CD4-positive, alpha-beta memory T cell (primary cell): ENCODE results near the gene TPRG1. TPM values are rescaled to one million over a fixed set of nuclear protein-coding genes. Genes with fewer than 3 reads are reported as not detected.

Experiments used
- CTCF ChIA-PET: fragments of 350-600 bp; sonication (Branson Sonifier 250); formaldehyde crosslinking; loops from one replicate; lab custom pipeline; 2021; ENCODE audit warnings: inconsistent platforms; ENCODE audit not compliant: partially characterized antibody; lab: Charles Lee
- POLR2A ChIA-PET: fragments of 350-600 bp; sonication (Branson Sonifier 250); formaldehyde crosslinking; loops from one replicate; lab custom pipeline; 2021; ENCODE audit not compliant: partially characterized antibody; lab: Charles Lee
- DNase-seq, 5 donors: peaks; one replicate each; pipeline versions ENCODE4 v3.0.0 to v3.0.0-alpha.2; 2020 to 2022; ENCODE audit warnings: mixed read lengths in 1 of 5
- H3K27ac ChIP-seq: one replicate; pipeline ENCODE4 v1.7.0; 2013; ENCODE audit warnings: low read depth, low read length
- H3K27me3 ChIP-seq: 2 replicates; pipeline ENCODE4 v1.7.0; 2013; ENCODE audit warnings: mild to moderate bottlenecking, low read length, moderate library complexity; ENCODE audit not compliant: insufficient read depth
- H3K36me3 ChIP-seq: 2 replicates; pipeline ENCODE4 v1.7.0; 2013; ENCODE audit warnings: mild to moderate bottlenecking, low read length, moderate library complexity; ENCODE audit not compliant: insufficient read depth
- H3K4me1 ChIP-seq: 2 replicates; pipeline ENCODE4 v1.7.0; 2013; ENCODE audit warnings: mild to moderate bottlenecking, low read length, moderate library complexity; ENCODE audit not compliant: insufficient read depth
- H3K4me3 ChIP-seq, 2 donors: one replicate each; pipeline ENCODE4 v1.7.0; 2013; ENCODE audit warnings: low read length in 2 of 2, mild to moderate bottlenecking in 1 of 2
- H3K9me3 ChIP-seq, 2 donors: one replicate each; pipeline ENCODE4 v1.7.0; 2013; ENCODE audit warnings: low read length in 2 of 2, control low read depth in 1 of 2; ENCODE audit not compliant: control insufficient read depth in 1 of 2
- H3K27ac Mint-ChIP-seq, 7 donors: one replicate each; pipeline ENCODE4 v1.8.0; 2020 to 2021; ENCODE audit warnings: mixed read lengths in 7 of 7, mild to moderate bottlenecking in 6 of 7, inconsistent platforms in 3 of 7, moderate library complexity in 3 of 7
- H3K27me3 Mint-ChIP-seq, 2 donors: one replicate each; pipeline ENCODE4 v1.8.0; 2020 to 2021; ENCODE audit warnings: mixed read lengths in 2 of 2
- H3K36me3 Mint-ChIP-seq, 2 donors: one replicate each; pipeline ENCODE4 v1.8.0; 2020 to 2021; ENCODE audit warnings: mixed read lengths in 2 of 2, inconsistent platforms in 1 of 2, mild to moderate bottlenecking in 1 of 2
- H3K4me1 Mint-ChIP-seq, 4 donors: one replicate each; pipeline ENCODE4 v1.8.0; 2020 to 2021; ENCODE audit warnings: mixed read lengths in 4 of 4, mild to moderate bottlenecking in 1 of 4
- H3K4me3 Mint-ChIP-seq, 8 donors: one replicate each; pipeline ENCODE4 v1.8.0; 2020 to 2021; ENCODE audit warnings: mixed read lengths in 8 of 8, mild to moderate bottlenecking in 7 of 8, moderate library complexity in 6 of 8, inconsistent platforms in 3 of 8
- H3K9me3 Mint-ChIP-seq, 8 donors: one replicate each; pipeline ENCODE4 v1.8.0; 2020 to 2021; ENCODE audit warnings: mixed read lengths in 8 of 8, mild to moderate bottlenecking in 5 of 8, inconsistent platforms in 3 of 8, moderate library complexity in 1 of 8
- intact Hi-C: fragments of 100-400 bp; cut with micrococcal nuclease; formaldehyde crosslinking; loops from one replicate; pipeline ENCODE4 v1.15.1; 2023
- polyA plus RNA-seq, 2 donors: library from polyadenylated mRNA; unstranded; fragments of 300-500 nt; fragmentation: Illumina TruSeq; gene quantifications; one replicate each; pipeline ENCODE4 v1.2.3, GENCODE V29; 2021
- total RNA-seq, 2 experiments: library from RNA; stranded (reverse); gene quantifications; one replicate each; pipeline ENCODE4 v1.2.3, GENCODE V29; 2021

TPRG1 gene
- total and polyA plus RNA-seq, 4 experiments from 2014 or later = 8.2 to 61.4 (median 31.7) TPM

- POLR2A ChIA-PET = interaction anchor here (1.3 kb wide), 1 partner anchor 14 kb away, joined by 3 read pairs; no protein-coding TSS in a partner anchor
- H3K27ac ChIP-seq = no peak overlapping the region
- H3K4me3 ChIP-seq = no peak overlapping the region
These were observed 132.9 kb downstream of the TPRG1 start for GRCh38 chr3:189304465-189305351.

DNA sequence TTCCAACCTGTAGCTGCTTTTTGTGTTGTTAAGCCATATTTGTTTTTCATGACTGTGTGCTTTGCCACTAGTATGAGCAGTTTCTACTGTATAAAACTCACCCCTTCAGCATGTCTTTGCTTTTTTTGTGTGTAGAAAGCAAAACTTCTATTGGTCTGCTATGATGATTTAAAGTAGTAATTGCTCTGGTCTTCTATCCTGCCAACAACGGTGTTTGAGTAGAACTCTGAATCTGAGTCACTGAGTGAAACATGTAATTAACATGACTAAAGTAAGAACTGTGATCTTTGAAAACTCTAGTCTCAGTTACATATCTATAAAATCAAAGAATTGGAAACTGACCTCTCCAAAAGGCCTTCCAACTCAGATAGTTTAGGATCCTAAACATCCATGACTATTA is 133.6 kb downstream of the TPRG1 start:
- H3K4me3 Mint-ChIP-seq = no peak overlapping the region
- no peaks in the 10 kb centered on the region for H3K4me1 ChIP-seq
- peaks cover 4 to 11% (median 10%) of the 10 kb centered on the region in 4 donors for H3K4me1 Mint-ChIP-seq
- H3K9me3 Mint-ChIP-seq = peaks cover 0 to 2% (median 0%) of the 10 kb centered on the region in 8 donors
- no peak overlapping the region for H3K27ac Mint-ChIP-seq
- H3K27me3 ChIP-seq = no peaks in the 10 kb centered on the region
- no peaks in the 10 kb centered on the region for H3K9me3 ChIP-seq
- DNase-seq = no peak
- ChIA-PET CTCF (no interaction called here), POLR2A (interaction anchor here (1.3 kb wide), 1 partner anchor 14 kb away, joined by 3 read pairs; no protein-coding TSS in a partner anchor)
- intact Hi-C loops = no loop called here
- no peaks in the 10 kb centered on the region for H3K27me3 Mint-ChIP-seq
- H3K27ac ChIP-seq = no peak overlapping the region
- no peak overlapping the region for H3K4me3 ChIP-seq
- peaks cover 0 to 3% of the 10 kb centered on the region in 2 donors for H3K36me3 Mint-ChIP-seq
- H3K36me3 ChIP-seq = no peaks in the 10 kb centered on the region

More at GRCh38 chr3:189304465-189305351, 132.9 kb downstream of the TPRG1 start:
- H3K4me3 Mint-ChIP-seq = peak overlapping the region in 2 of 8 donors; percentile 7 to 9
- Histone ChIP-seq H3K27me3 (no peaks in the 10 kb centered on the region), H3K36me3 (no peaks in the 10 kb centered on the region), H3K9me3 (no peaks in the 10 kb centered on the region), H3K4me1 (no peaks in the 10 kb centered on the region)
- H3K27me3 Mint-ChIP-seq = no peaks in the 10 kb centered on the region
- H3K4me1 Mint-ChIP-seq = peaks cover 4 to 14% (median 11%) of the 10 kb centered on the region in 4 donors
- peak overlapping the region in 3 of 7 donors; percentile 8 to 35 (median 8) for H3K27ac Mint-ChIP-seq
- DNase-seq = no peak
- H3K9me3 Mint-ChIP-seq = peaks cover 0 to 2% (median 0%) of the 10 kb centered on the region in 8 donors
- peaks cover 0 to 3% of the 10 kb centered on the region in 2 donors for H3K36me3 Mint-ChIP-seq
- CTCF ChIA-PET = no interaction called here
- intact Hi-C loops = no loop called here

DNA sequence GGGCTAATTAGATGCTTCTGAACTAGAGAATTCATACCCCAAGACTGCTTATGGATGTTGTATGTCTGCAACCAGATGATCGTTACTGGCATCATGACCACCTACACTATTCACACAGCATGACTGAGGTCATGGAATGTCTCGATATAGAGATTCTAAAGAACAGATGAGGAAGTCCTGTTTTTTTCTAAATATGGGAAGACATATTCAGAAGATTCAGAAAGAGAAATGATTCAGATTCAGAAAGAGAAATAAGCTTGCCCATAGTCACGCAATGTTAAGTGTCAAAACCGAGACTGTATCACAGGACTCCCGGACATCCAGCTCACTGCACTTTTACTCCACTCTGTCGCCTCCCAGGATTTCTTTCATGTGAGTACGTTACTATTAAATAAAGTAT is 136.2 kb downstream of the TPRG1 start:
- Histone ChIP-seq H3K4me1 (no peaks in the 10 kb centered on the region), H3K27ac (no peak overlapping the region), H3K4me3 (no peak overlapping the region), H3K27me3 (no peaks in the 10 kb centered on the region), H3K36me3 (no peaks in the 10 kb centered on the region), H3K9me3 (no peaks in the 10 kb centered on the region)
- DNase-seq = no peak
- Mint-ChIP-seq H3K36me3 (no peaks in the 10 kb centered on the region), H3K9me3 (no peaks in the 10 kb centered on the region), H3K4me1 (peaks cover 4 to 11% (median 10%) of the 10 kb centered on the region in 4 donors), H3K27ac (no peak overlapping the region), H3K4me3 (no peak overlapping the region), H3K27me3 (no peaks in the 10 kb centered on the region)
- CTCF ChIA-PET = interaction anchor here (0.9 to 1.7 kb wide), 3 partner anchors 14 to 35 kb away, joined by 3 to 4 read pairs (median 3); no protein-coding TSS in a partner anchor
- intact Hi-C loops = no loop called here
- POLR2A ChIA-PET = interaction anchor here (2.1 kb wide), 1 partner anchor 17 kb away, joined by 6 read pairs; no protein-coding TSS in a partner anchor

- H3K4me3 Mint-ChIP-seq = no peak overlapping the region
- CTCF ChIA-PET = interaction anchor here (0.9 to 1.7 kb wide), 3 partner anchors 13 to 35 kb away, joined by 3 to 4 read pairs (median 3); no protein-coding TSS in a partner anchor
These were observed 136.8 kb downstream of the TPRG1 start for GRCh38 chr3:189308608-189309007.

DNA sequence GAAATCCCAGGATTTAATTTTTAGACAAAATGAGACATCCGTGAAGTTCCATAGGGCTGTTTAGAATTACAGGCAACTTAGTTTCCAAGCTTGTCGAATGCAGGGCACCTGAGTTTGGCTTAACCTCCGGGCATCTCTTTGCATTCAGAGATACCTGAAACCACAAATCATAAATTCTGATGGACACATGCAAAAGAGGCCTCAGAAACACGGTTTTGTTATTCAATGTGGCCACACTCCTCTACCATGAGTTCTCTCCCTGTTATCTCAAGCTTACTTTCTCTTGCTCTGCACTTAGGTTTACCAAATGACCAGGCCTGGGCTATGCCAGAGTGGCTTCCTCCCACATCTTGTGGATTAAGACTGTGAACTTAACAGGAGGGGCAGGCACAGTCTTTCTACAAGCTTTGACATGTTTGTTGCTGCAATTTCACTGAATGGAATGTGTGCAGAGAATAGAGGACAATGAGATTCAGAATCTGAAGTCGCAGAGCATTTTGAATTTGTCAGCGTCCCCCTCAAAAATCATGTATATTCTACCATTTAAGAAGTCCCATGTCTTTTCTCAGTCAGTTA is 137.7 kb downstream of the TPRG1 start:
- POLR2A ChIA-PET = interaction anchor here (2.1 kb wide), 1 partner anchor 15 kb away, joined by 6 read pairs; no protein-coding TSS in a partner anchor
- peaks cover 4 to 11% (median 9%) of the 10 kb centered on the region in 4 donors for H3K4me1 Mint-ChIP-seq
- intact Hi-C loops = no loop called here

More at GRCh38 chr3:189308608-189309007, 136.8 kb downstream of the TPRG1 start:
- no peaks in the 10 kb centered on the region for H3K27me3 Mint-ChIP-seq
- Histone ChIP-seq H3K4me3 (no peak overlapping the region), H3K27ac (no peak overlapping the region), H3K4me1 (no peaks in the 10 kb centered on the region), H3K9me3 (no peaks in the 10 kb centered on the region), H3K36me3 (no peaks in the 10 kb centered on the region), H3K27me3 (no peaks in the 10 kb centered on the region)
- H3K9me3 Mint-ChIP-seq = no peaks in the 10 kb centered on the region
- H3K36me3 Mint-ChIP-seq = no peaks in the 10 kb centered on the region
- intact Hi-C loops = no loop called here
- H3K4me1 Mint-ChIP-seq = peaks cover 4 to 11% (median 10%) of the 10 kb centered on the region in 4 donors
- POLR2A ChIA-PET = interaction anchor here (2.1 kb wide), 1 partner anchor 16 kb away, joined by 6 read pairs; no protein-coding TSS in a partner anchor
- no peak overlapping the region for H3K27ac Mint-ChIP-seq
- DNase-seq = no peak

GRCh38 chr3:189311521-189311920 is 139.8 kb downstream of the TPRG1 start:
- Mint-ChIP-seq H3K9me3 (peaks cover 0 to 3% (median 0%) of the 10 kb centered on the region in 8 donors), H3K4me1 (peaks cover 0 to 11% (median 3%) of the 10 kb centered on the region in 4 donors), H3K27ac (no peak overlapping the region), H3K36me3 (no peaks in the 10 kb centered on the region), H3K27me3 (no peaks in the 10 kb centered on the region), H3K4me3 (no peak overlapping the region)
- Histone ChIP-seq H3K27me3 (no peaks in the 10 kb centered on the region), H3K4me3 (no peak overlapping the region), H3K9me3 (no peaks in the 10 kb centered on the region), H3K36me3 (no peaks in the 10 kb centered on the region), H3K27ac (no peak overlapping the region), H3K4me1 (peaks cover 5% of the 10 kb centered on the region)
- intact Hi-C loops = no loop called here
- CTCF ChIA-PET = no interaction called here
- DNase-seq = no peak
- POLR2A ChIA-PET = no interaction called here

More for the DNA sequence above, 137.7 kb downstream of the TPRG1 start:
- Histone ChIP-seq H3K9me3 (no peaks in the 10 kb centered on the region), H3K4me1 (no peaks in the 10 kb centered on the region), H3K36me3 (no peaks in the 10 kb centered on the region), H3K27ac (no peak overlapping the region), H3K4me3 (no peak overlapping the region), H3K27me3 (no peaks in the 10 kb centered on the region)
- no peak for DNase-seq
- H3K27me3 Mint-ChIP-seq = no peaks in the 10 kb centered on the region
- H3K9me3 Mint-ChIP-seq = peaks cover 0 to 3% (median 0%) of the 10 kb centered on the region in 8 donors
- CTCF ChIA-PET = interaction anchor here (1.7 kb wide), 1 partner anchor 36 kb away, joined by 4 read pairs; no protein-coding TSS in a partner anchor
- H3K36me3 Mint-ChIP-seq = no peaks in the 10 kb centered on the region
- H3K4me3 Mint-ChIP-seq = no peak overlapping the region
- H3K27ac Mint-ChIP-seq = peak overlapping the region in 3 of 7 donors; percentile 25 to 50 (median 48)
